HepG2 (cell line): Measurements from ENCODE around the gene FBXO41. TPM values are rescaled to one million over a fixed set of nuclear protein-coding genes. Genes with fewer than 3 reads are reported as not detected.

Experiments
- CSRNP2 ChIP-seq: sonication (generic); formaldehyde crosslinking; conservative IDR thresholded peaks from 2 replicates; pipeline ENCODE4 v1.8.0; 2022; ENCODE audit warnings: low read depth, missing genetic modification reagents
- EEA1 ChIP-seq: sonication (generic); formaldehyde crosslinking; IDR thresholded peaks from 2 replicates; pipeline ENCODE4 v1.5.1; 2020; ENCODE audit warnings: mild to moderate bottlenecking, missing genetic modification reagents, borderline replicate concordance
- FOXO1 ChIP-seq: sonication (generic); formaldehyde crosslinking; IDR thresholded peaks from 2 replicates; pipeline ENCODE4 v1.4.0; 2020; ENCODE audit warnings: missing genetic modification reagents
- HIVEP1 ChIP-seq: sonication (generic); formaldehyde crosslinking; IDR thresholded peaks from 2 replicates; pipeline ENCODE4 v1.4.0; 2020; ENCODE audit warnings: mild to moderate bottlenecking, missing genetic modification reagents
- HMGA1 ChIP-seq: sonication (generic); formaldehyde crosslinking; conservative IDR thresholded peaks from 2 replicates; pipeline ENCODE4 v1.4.0; 2020; ENCODE audit warnings: missing genetic modification reagents
- HNRNPLL ChIP-seq: fragments of 200-400 bp; formaldehyde crosslinking; IDR thresholded peaks from 2 replicates; pipeline ENCODE4 v1.6.1; 2017; ENCODE audit warnings: mild to moderate bottlenecking, low read depth, low read length; ENCODE audit not compliant: poor library complexity, severe bottlenecking
- MLX ChIP-seq: IDR thresholded peaks from 2 replicates; pipeline ENCODE4 v1.6.1; 2016
- NONO ChIP-seq, 2 experiments: fragments of 450-650 bp in 1 of 2; sonication (generic) in 1 of 2; formaldehyde crosslinking in 1 of 2; IDR thresholded peaks in 1 of 2; conservative IDR thresholded peaks in 1 of 2; 2 replicates each; pipeline versions ENCODE4 v1.6.1 to v1.8.0; 2017 to 2022; ENCODE audit warnings: mild to moderate bottlenecking in 1 of 2, missing genetic modification reagents in 1 of 2, moderate library complexity in 1 of 2
- POGK ChIP-seq: sonication (generic); formaldehyde crosslinking; conservative IDR thresholded peaks from 2 replicates; pipeline ENCODE4 v1.8.0; 2022; ENCODE audit warnings: mild to moderate bottlenecking, moderate library complexity, missing genetic modification reagents
- TFDP1 ChIP-seq: IDR thresholded peaks from 2 replicates; pipeline ENCODE4 v1.6.1; 2016; ENCODE audit warnings: missing compliant biosample characterization, missing genetic modification reagents, borderline replicate concordance
- ZBTB2 ChIP-seq: sonication (generic); formaldehyde crosslinking; IDR thresholded peaks from 2 replicates; pipeline ENCODE4 v1.8.0; 2022; ENCODE audit warnings: low read depth, missing genetic modification reagents
- ZNF142 ChIP-seq: sonication (generic); formaldehyde crosslinking; IDR thresholded peaks from 2 replicates; pipeline ENCODE4 v1.4.0; 2020; ENCODE audit warnings: missing genetic modification reagents
- ZNF34 ChIP-seq: sonication (generic); formaldehyde crosslinking; IDR thresholded peaks from 2 replicates; pipeline ENCODE4 v1.4.0; 2020; ENCODE audit warnings: mild to moderate bottlenecking, missing genetic modification reagents, borderline replicate concordance
- ZNF749 ChIP-seq: sonication (generic); formaldehyde crosslinking; IDR thresholded peaks from 2 replicates; pipeline ENCODE4 v1.8.0; 2022; ENCODE audit warnings: mild to moderate bottlenecking, missing genetic modification reagents, moderate library complexity, borderline replicate concordance
- polyA plus RNA-seq, 8 experiments: library from polyadenylated mRNA; depleted of rRNA in 3 of 8; stranded (reverse) in 7 of 8; unstranded in 1 of 8; fragments of >200 nt; fragmentation: Illumina TruSeq in 4 of 8; extraction: Trizol in 4 of 8; gene quantifications; 2 replicates each; pipeline versions ENCODE4 v1.2.1 to v1.2.3, GENCODE V29; 2011 to 2016; ENCODE audit warnings: low read depth in 4 of 8, missing spikeins in 1 of 8, mixed read lengths in 1 of 8; ENCODE audit not compliant: insufficient read depth in 1 of 8
- total RNA-seq, 5 experiments: library from RNA; depleted of rRNA; stranded (reverse); fragments of >200 nt; fragmentation: Illumina TruSeq; extraction: Trizol; gene quantifications; 2 replicates each; pipeline ENCODE4 v1.2.3, GENCODE V29; 2016; ENCODE audit warnings: low read depth in 1 of 5

FBXO41 gene
- total and polyA plus RNA-seq, 2 of the 13 experiments (the other 11 are each of a cell fraction or from before 2014, with no cell fraction given): 4.2 to 10.3 TPM

GRCh38 chr2:73291461-73292315, 7.4 kb upstream of the FBXO41 start (continued):
- no peak for TF ChIP-seq FOXO1 (CRISPR knock-in tag)
- 0 out of 2 replicates have a peak, but pooled peaks have one; percentile 22 for TF ChIP-seq EEA1 (CRISPR knock-in tag)
- 0 out of 2 replicates have a peak, but pooled peaks have one; percentile 8 for TF ChIP-seq ZNF142 (CRISPR knock-in tag)
- TF ChIP-seq HIVEP1 (CRISPR knock-in tag): no peak
- TF ChIP-seq NONO (IDR thresholded peaks at IDR 0.05): no peak
- TF ChIP-seq NONO (CRISPR knock-in tag; conservative IDR thresholded peaks at IDR 0.05): no peak
- no peak for TF ChIP-seq MLX (CRISPR knock-in tag)
- no peak for TF ChIP-seq TFDP1
- TF ChIP-seq HMGA1 (CRISPR knock-in tag): no peak
- TF ChIP-seq POGK (CRISPR knock-in tag): 0 out of 2 replicates have a peak, but pooled peaks have one; percentile 27
- TF ChIP-seq ZNF749 (CRISPR knock-in tag): no peak
- no peak for TF ChIP-seq CSRNP2 (CRISPR knock-in tag)
- TF ChIP-seq ZNF34 (CRISPR knock-in tag): no peak
- TF ChIP-seq HNRNPLL: peak; percentile 39
- TF ChIP-seq ZBTB2 (CRISPR knock-in tag): no peak
